Tibial nerve (tissue), 4 donors: ENCODE measurements around the gene TSEN54.

Source experiments
- CTCF ChIP-seq, 5 experiments: fragments of 200-600 bp in 3 of 5; fragments of 450-650 bp in 2 of 5; sonication (generic) in 3 of 5; IDR thresholded peaks; one replicate each; pipeline ENCODE4 v1.5.1; 2016 to 2019; ENCODE audit warnings: antibody characterized with exemption in 5 of 5, mild to moderate bottlenecking in 3 of 5, moderate library complexity in 2 of 5
- EP300 ChIP-seq, 2 donors: sonication (generic); formaldehyde crosslinking; IDR thresholded peaks; one replicate each; pipeline ENCODE4 v1.6.1; 2017; ENCODE audit warnings: antibody characterized with exemption in 2 of 2, mild to moderate bottlenecking in 1 of 2

GRCh38 chr17:75517297-75517865, 1.1 kb downstream of the TSEN54 start:
- TF ChIP-seq EP300 (IDR thresholded peaks at IDR 0.05) (no peak), CTCF (IDR thresholded peaks at IDR 0.05) (no peak)
